ENCODE measurements around the gene ARL4D. TPM values are rescaled to one million over a fixed set of nuclear protein-coding genes. Genes with fewer than 3 reads are reported as not detected.

Gene ARL4D
- total and polyA plus RNA-seq, 2 donors (not counting 1 experiment from before 2014, with no cell fraction given) = 11.3 to 14.5 TPM

- ChIA-PET POLR2A (interaction anchor here (0.5 to 6.0 kb wide), 18 partner anchors 8 to 1116 kb away, joined by 3 to 220 read pairs (median 6); partner anchors contain the start of genes ARL4D, DHX8, NBR1 and RPL27), CTCF (interaction anchor here (0.7 to 4.9 kb wide), 13 partner anchors 10 to 390 kb away, joined by 3 to 42 read pairs (median 4); partner anchors contain the start of genes ARL4D, DHX8 and RPL27)
- Histone ChIP-seq H3K9ac (ENCODE audit: low read length) (peak overlapping the region; percentile 94), H3K27me3 (replicated peaks in 1 of 4; ENCODE audit: control extremely low read depth in 1 of 4, control insufficient read depth in 3 of 4, insufficient read depth in 4 of 4, low read length in 3 of 4) (no peaks in the 10 kb centered on the region), H3K4me1 (ENCODE audit: control insufficient read depth in 2 of 2, insufficient read depth in 2 of 2, low read length in 2 of 2) (peaks cover 18 to 21% of the 10 kb centered on the region in 2 donors), H3K9me3 (ENCODE audit: control extremely low read depth in 1 of 3, control insufficient read depth in 2 of 3, insufficient read depth in 1 of 3, low read length in 2 of 3) (no peaks in the 10 kb centered on the region), H4K20me1 (ENCODE audit: control insufficient read depth, insufficient read depth, low read length, poor library complexity, severe bottlenecking) (no peaks in the 10 kb centered on the region), H3K4me2 (replicated peaks; ENCODE audit: low read depth, low read length, poor library complexity, severe bottlenecking) (peak overlapping the region; percentile 88), H3K4me3 (ENCODE audit: control extremely low read depth in 1 of 5, extremely low read depth in 1 of 5, insufficient read depth in 1 of 5, low read depth in 2 of 5, low read length in 4 of 5) (peak overlapping the region; percentile 63 to 95 (median 91)), H3K27ac (ENCODE audit: low read length in 2 of 2) (peak overlapping the region; percentile 95 to 96), H3K36me3 (replicated peaks in 1 of 2; ENCODE audit: control extremely low read depth in 1 of 2, control insufficient read depth in 1 of 2, extremely low read depth in 1 of 2, insufficient read depth in 2 of 2, low read length in 1 of 2) (no peaks in the 10 kb centered on the region), H3K79me2 (ENCODE audit: control insufficient read depth, insufficient read depth, low read length) (peaks cover 8% of the 10 kb centered on the region), H2AFZ (ENCODE audit: insufficient read depth, low read depth, low read length, poor library complexity, severe bottlenecking) (peak overlapping the region; percentile 78)
- Mint-ChIP-seq H3K4me3 (peak overlapping the region; percentile 89), H3K9me3 (ENCODE audit: insufficient read depth) (no peaks in the 10 kb centered on the region), H3K27ac (peak overlapping the region; percentile 98), H3K27me3 (no peaks in the 10 kb centered on the region), H3K4me1 (peaks cover 38% of the 10 kb centered on the region)
- TF ChIP-seq CTCF (IDR thresholded peaks at IDR 0.05) (no peak), EZH2 (IDR thresholded peaks at IDR 0.05; ENCODE audit: borderline replicate concordance, insufficient read depth, low read depth, low read length, poor library complexity, severe bottlenecking) (no peak)
- ATAC-seq (ENCODE audit: low read depth) (peak; percentile 74), DNase-seq (peak; percentile 96)
- intact Hi-C loops (cut with micrococcal nuclease) = loop anchor here (1.0 to 2.0 kb wide), 9 partner anchors 10 to 408 kb away; partner anchors contain the start of genes ARL4D, DHX8, IFI35 and PTGES3L
- WGBS (ENCODE audit: insufficient coverage) = 0% methylated on average over 36 of the region's 38 CpGs
Observed at GRCh38 chr17:43388359-43389045, 10.3 kb upstream of the ARL4D start.
